COLO829 (cell line): ENCODE data around the gene HOGA1.
A peak's percentile ranks its signal among the peaks of the same experiment; 100 is the strongest.

Experiments
- DNase-seq: peaks from one replicate; pipeline ENCODE4 v3.0.0; 2012; ENCODE audit warnings: low spot score

HOGA1 gene

GRCh38 chr10:97580421-97581367 is 3.5 kb upstream of the HOGA1 start:
- no peak for DNase-seq

DNA sequence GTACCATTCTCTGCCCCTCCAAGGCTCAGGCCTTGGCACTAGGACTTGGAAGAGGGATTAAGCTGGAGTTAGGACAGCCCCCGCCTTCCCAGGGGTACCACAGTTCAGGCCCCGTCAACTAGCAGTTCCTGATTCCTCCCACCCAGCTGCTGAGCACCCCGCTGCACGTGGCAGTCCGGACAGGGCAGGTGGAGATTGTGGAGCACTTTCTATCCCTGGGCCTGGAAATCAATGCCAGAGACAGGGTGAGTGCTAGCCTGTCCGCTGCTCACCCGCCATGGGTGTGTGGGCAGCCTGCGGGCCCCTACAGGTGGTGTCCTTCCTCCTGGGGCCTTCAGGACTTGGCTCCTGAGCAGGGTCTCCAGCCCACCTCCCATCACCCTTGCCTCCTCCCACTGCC is 2.0 kb upstream of the HOGA1 start:
- no peak for DNase-seq

GRCh38 chr10:97583476-97583875 is 713 bp upstream of the HOGA1 start:
- DNase-seq = no peak

DNA sequence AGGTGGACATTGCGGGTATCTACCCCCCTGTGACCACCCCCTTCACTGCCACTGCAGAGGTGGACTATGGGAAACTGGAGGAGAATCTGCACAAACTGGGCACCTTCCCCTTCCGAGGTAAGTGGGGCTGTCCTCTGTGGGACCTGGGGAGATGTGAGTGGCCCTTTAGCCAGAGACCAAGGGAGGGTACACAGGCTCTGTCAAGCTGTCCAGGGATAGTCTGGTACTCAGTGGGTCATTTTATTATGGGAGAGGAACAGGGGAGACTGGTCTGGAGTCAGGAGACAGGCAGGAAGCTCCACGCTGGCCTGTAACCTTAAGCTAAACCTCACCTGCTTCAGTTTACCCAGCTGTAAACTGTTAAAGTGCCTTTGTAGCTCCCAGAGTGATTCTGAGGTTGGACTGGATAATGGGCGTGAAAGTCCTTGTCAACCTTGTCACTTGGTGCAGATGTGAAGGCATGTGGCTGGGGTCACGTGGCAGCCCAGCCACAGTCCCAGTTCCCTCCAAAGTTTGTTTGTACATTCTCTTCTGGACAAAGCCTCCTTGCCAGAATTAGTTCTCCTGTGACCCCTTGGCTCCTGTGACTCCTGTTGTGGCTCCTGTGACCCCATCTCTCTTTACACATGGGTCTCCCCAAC is 729 bp downstream of the HOGA1 start:
- DNase-seq = no peak

DNA sequence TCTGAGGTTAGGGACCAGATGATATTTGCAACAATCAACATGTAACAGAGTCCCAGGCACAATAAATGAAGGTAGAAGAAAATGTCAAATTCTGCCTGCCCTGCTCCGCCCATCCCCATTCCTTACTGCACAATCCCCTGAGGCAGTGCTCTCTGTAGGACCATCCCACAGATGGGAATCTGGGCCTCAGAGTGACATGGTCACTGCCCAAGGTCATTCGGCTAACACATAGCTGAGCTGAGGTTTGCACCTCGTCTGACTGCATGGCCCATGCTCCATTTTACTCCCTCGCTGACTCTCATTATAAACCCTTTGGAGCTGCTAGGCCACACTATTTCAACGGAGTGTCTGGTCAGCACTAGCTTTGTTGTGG is 1.2 kb downstream of the HOGA1 start:
- no peak for DNase-seq

DNA sequence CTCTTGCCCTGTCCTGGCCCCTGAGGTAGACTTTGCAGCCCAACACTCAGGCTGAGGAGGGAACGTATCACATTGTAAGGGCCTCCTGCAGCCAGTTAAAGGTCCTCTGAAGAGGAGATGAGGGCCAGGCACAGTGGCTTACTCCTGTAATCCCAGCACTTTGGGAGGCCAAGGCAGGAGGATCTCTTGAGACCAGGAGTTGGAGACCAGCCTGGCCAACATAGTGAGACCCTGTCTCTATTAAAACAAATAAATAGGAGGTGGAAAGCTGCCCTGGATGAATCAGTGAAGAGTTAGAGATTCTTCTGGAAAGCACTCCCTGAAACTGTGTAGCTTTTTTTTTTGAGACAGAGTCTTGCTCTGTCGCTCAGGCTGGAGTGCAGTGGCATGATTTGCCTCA is 3.0 kb downstream of the HOGA1 start:
- DNase-seq = no peak

- no peak for DNase-seq
These were observed 5.3 kb downstream of the HOGA1 start, which contains the start of gene C10orf62 for GRCh38 chr10:97589479-97589878. TSS of gene C10orf62 (plus strand) at chr10:97589721. CDS start at chr10:97589898, 177 bp downstream.

GRCh38 chr10:97590082-97590747 is 6.0 kb downstream of the HOGA1 start:
- no peak for DNase-seq

DNA sequence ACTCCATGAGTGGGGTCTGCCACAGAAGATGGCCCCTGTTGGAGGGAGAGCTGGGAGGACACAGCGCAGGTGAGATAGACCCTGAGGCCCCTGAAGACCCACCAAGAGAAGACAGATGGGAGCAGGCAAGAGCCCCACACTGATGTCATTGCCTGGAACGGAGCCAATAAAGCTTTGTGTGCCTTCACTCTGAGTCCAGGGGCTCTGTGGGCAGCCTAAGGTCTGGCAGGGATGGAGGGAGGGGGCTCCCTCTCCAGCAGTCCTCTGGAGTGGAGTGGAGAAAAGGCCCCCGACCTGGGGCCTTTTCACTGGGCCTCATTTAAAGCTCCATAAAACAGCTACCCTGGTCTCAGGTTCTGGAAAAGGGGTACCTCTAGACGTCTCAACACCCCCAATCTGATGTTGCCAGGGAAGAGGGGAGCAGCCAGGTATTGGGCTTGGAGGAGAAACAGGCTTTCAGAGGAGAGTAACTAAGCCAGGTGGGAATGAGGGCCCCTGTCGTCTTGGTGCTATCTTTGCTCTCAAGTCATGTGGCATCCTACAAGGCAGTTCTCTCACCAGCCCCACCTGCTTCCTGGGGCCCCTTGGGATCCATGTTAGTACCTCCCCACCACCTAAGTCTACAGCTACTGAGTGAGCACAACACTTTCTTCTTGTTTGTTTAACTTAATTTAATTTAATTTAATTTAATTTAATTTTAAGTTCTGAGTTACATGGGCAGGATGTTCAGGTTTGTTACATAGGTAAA is 6.7 kb downstream of the HOGA1 start:
- no peak for DNase-seq

GRCh38 chr10:97593421-97593820 is 9.2 kb downstream of the HOGA1 start:
- DNase-seq = no peak

- peak; percentile 21 for DNase-seq
These were observed 12.2 kb downstream of the HOGA1 start for GRCh38 chr10:97596101-97597082.

DNA sequence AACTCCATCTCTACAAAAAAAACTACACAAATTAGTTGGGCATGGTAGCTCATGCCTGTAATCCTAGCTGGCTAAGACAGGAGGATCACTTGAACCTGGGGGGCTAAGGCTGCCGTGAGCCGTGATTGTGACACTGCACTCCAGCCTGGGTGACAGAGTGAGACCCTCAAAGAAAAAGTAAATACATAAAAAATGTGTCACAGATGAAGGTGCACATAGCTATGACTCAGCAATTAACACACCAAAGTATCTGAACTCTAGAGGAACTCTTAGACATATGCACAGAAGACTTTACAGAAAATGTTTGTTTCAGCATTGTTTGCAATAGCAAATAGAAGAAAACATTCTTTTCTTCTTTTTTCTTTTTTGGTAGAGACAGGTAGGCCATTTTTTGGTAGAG is 13.6 kb downstream of the HOGA1 start:
- no peak for DNase-seq

GRCh38 chr10:97598407-97599271 is 14.4 kb downstream of the HOGA1 start:
- DNase-seq = no peak

DNA sequence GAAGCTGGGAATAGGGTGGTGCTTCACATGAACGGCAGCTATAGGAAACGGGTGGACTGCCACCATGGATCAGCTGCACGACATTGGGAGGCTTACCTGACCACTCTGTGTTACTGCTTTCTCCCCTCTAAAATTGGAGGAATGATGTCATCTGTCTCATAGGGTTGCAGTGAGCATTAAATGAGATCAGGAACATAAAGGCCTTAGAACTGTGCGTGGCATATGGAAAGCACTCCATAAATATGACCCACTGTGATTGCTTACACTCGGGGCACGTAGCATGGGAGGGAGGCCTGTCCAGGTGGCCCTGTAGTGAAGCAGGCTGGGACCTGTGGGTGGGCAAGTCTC is 15.1 kb downstream of the HOGA1 start:
- no peak for DNase-seq

DNA sequence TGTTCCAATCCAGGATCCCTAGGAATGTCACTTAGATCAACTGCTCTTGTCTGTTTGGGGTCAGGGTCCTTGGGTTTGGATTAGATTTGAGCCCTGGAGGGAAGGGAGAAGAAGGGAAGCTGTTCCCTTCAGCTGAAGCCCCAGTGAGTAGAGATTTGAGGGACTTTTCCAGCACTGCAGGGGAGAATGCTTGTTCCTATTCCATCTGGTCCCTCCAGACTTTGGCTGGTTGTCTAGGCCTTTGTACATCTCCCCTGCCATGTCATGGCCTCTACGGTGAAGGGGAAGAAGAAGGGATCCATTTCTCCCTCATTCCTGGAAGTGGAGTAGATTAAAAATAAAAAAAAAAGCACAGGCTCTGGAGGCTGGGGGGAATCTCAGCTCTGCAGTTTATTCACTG is 16.4 kb downstream of the HOGA1 start:
- no peak for DNase-seq

DNA sequence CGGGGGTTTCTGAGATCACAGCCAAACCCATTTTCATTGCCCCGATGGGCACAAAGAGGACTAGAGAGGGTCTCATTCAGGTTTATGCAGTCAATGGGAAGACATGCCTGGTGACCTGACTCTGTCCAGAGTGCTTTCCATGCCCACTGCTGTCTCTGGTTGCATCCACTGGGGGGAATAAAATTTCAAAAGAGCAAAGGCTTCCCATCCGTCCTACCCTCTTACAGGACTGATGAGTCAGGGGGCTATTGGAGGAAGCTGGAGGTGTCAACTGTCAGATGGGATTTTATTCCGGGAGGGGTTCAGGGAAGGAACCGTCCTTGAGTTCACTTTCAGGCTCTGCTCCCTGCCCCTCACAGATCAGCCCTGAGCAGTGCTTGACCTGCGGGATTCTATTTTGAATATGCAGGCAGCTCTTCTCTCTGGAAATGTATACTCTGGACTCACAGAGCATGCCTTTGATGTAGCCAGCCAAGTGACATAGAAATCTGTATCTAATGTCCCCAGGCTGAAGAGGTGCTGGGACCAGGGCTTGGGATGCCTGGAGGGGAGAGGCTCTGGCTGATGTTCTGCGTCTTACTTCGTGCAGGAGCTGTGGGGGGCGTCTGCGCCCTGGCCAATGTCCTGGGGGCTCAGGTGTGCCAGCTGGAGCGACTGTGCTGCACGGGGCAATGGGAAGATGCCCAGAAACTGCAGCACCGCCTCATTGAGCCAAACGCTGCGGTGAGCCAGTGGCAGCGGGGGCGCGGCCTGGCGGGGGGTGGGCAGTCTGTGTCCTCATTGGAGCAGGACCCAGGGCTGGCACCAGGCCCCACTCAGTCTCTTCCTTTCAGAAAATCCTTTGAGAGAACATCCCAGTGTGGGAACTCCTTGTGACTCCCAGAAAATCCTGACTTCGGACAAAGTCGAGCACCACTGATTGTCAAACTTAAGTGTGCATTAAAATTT is 17.4 kb downstream of the HOGA1 start:
- DNase-seq = no peak

DNA sequence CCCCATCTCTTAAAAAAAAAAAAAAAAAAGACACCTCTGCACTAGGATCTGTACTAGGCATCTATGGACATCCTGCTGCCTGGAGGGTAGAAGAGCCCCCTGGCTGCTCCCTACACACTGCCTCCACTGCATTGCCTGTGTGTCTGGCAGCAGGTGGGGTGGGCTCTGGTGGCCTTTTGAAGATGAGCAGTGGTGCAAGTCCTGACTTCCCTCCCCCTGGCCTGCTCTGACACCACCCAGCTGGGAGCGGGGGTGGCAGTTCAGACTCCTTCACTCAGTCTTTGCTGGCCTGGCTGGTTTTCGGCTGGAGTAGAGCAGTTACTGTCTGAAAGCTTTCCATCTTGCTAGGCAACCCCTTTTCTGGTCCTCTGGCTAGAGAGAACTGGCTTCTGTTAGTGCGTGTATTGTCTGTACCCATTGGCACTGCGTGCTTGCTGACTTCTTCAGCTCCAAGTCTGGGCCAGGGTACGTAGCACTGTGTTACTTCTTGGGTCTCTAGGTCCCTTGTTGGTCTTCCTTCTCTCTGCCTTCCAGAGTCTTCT is 23.0 kb downstream of the HOGA1 start:
- no peak for DNase-seq

DNA sequence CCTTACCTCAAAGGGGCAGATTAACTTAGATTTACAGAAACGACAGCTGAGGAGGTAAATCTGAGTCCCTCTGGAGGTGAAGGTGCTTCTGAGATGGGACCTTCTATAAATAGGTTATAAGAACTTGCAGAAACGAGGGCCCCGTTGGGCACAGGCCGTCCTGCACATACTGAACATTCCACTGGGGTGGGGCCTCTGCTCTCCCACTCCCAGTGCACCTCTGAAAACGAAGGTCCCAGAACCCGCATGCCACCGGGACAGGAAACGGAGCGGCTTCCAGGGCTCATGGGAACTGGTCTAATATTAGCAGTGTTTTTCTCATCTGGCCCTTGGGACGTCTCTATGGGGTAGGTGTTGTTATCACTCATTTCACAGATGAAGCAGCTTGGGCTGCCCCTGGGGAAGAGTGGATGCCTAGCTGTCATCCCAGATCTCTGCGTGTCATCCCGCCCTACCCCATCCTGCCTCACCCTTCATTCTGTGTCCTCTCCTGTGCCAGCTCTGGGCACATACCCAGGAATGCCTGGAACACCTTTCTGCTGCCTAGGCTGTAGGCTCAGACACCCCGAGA is 24.9 kb downstream of the HOGA1 start:
- DNase-seq = no peak
